K562 (cell line): ENCODE measurements around the gene DSTYK.

ENCODE experiments used
- CTCF ChIP-seq, 3 experiments: IDR thresholded peaks in 2 of 3; conservative IDR thresholded peaks in 1 of 3; 2 replicates each; pipeline ENCODE4 v1.5.1; 2011 to 2012; ENCODE audit warnings: low read length in 3 of 3, mild to moderate bottlenecking in 3 of 3, control low read depth in 2 of 3, improper control_type of control experiment in 1 of 3, inconsistent platforms in 1 of 3, low read depth in 1 of 3, mixed read lengths in 1 of 3, moderate library complexity in 1 of 3; ENCODE audit not compliant: insufficient read depth in 2 of 3
- PURB ChIP-seq: sonication (generic); formaldehyde crosslinking; IDR thresholded peaks from 2 replicates; pipeline ENCODE4 v1.9.0; 2021; ENCODE audit warnings: low read depth, mild to moderate bottlenecking, missing genetic modification reagents
- SIN3A ChIP-seq, 2 experiments: fragments of 150-350 bp in 1 of 2; IDR thresholded peaks; 2 replicates each; pipeline ENCODE4 v1.6.1; 2011 to 2016; ENCODE audit warnings: borderline replicate concordance in 2 of 2, low read depth in 2 of 2, low read length in 2 of 2, mild to moderate bottlenecking in 2 of 2, moderate library complexity in 2 of 2; ENCODE audit not compliant: control insufficient read depth in 1 of 2
- ZNF449 ChIP-seq: fragments of 250-450 bp; sonication (Bioruptor Pico); IDR thresholded peaks from 2 replicates; pipeline ENCODE4 v1.8.0; 2022; ENCODE audit warnings: moderate library complexity, mild to moderate bottlenecking, inconsistent platforms

- no peak for TF ChIP-seq ZNF449 (CRISPR knock-in tag)
- no peak for TF ChIP-seq SIN3A (IDR thresholded peaks at IDR 0.05; ENCODE audit: borderline replicate concordance in 2 of 2, control insufficient read depth in 1 of 2, low read depth in 2 of 2, low read length in 2 of 2)
- TF ChIP-seq CTCF (IDR thresholded peaks at IDR 0.05 in 2 of 3, conservative IDR thresholded peaks at IDR 0.05 in 1 of 3; ENCODE audit: insufficient read depth in 2 of 3, low read depth in 1 of 3, low read length in 3 of 3), result no peak
- TF ChIP-seq PURB, result no peak
Observed at GRCh38 chr1:205246351-205247119, 35.0 kb upstream of the DSTYK start.
